C4-2B (cell line): Measurements from ENCODE around the gene TSPAN1.

Experiments used
- H3K27ac ChIP-seq: fragments of 450-650 bp; 2 replicates; pipeline ENCODE4 v1.5.1; 2017
- CTCF ChIP-seq: fragments of 450-650 bp; conservative IDR thresholded peaks from 2 replicates; pipeline ENCODE4 v1.5.1; 2017; ENCODE audit warnings: mild to moderate bottlenecking
- ZFX ChIP-seq: fragments of 450-650 bp; IDR thresholded peaks from 2 replicates; pipeline ENCODE4 v1.6.1; 2017

Gene TSPAN1

GRCh38 chr1:46173361-46173856 lies 1.5 kb upstream of the TSPAN1 start:
- peak overlapping the region; percentile 88 for H3K27ac ChIP-seq
- TF ChIP-seq CTCF = no peak
- TF ChIP-seq ZFX = no peak

- peak overlapping the region; percentile 88 for H3K27ac ChIP-seq
- no peak for TF ChIP-seq CTCF
- no peak for TF ChIP-seq ZFX
These were observed 356 bp downstream of the TSPAN1 start for GRCh38 chr1:46175243-46175642.

- H3K27ac ChIP-seq = peak within 1 kb of the TSS; percentile 88
- TF ChIP-seq CTCF (no peak), ZFX (no peak)
These were observed 1.5 kb downstream of the TSPAN1 start, which contains the start of gene P3R3URF for GRCh38 chr1:46176211-46176865. Gene P3R3URF, minus strand, starts transcription at chr1:46176488. Its CDS starts 17 bp downstream, at chr1:46176471.

GRCh38 chr1:46179138-46180081 lies 4.5 kb downstream of the TSPAN1 start:
- H3K27ac ChIP-seq = peak overlapping the region; percentile 93
- TF ChIP-seq ZFX = no peak
- TF ChIP-seq CTCF = peak; percentile 97

- TF ChIP-seq CTCF (no peak; the same call in 1 of the 2 replicates), ZFX (no peak)
- peak overlapping the region; percentile 93 for H3K27ac ChIP-seq
These were observed 5.3 kb downstream of the TSPAN1 start for GRCh38 chr1:46180082-46180616.

GRCh38 chr1:46181343-46182260 lies 6.7 kb downstream of the TSPAN1 start:
- TF ChIP-seq ZFX = 0 out of 2 replicates have a peak, but pooled peaks have one; percentile 4
- no peak for TF ChIP-seq CTCF
- H3K27ac ChIP-seq = peak overlapping the region; percentile 93
